Heart right ventricle (tissue), 16 donors: ENCODE results near the gene SKAP1. TPM values are rescaled to one million over a fixed set of nuclear protein-coding genes. Genes with fewer than 3 reads are reported as not detected.
"Not testable (repeated sequence)": the region's sequence is repeated elsewhere in the genome, so short reads cannot be mapped to it uniquely, and the experiment has no call there.

Experiments used
- ATAC-seq, 8 donors: fragments of 200-7000 bp; cut with Tn5 transposase; one replicate each; pipeline ENCODE4 v1.9.1; 2020; ENCODE audit warnings: mild to moderate bottlenecking in 8 of 8, moderate library complexity in 8 of 8, moderate number of reproducible peaks in 1 of 8
- DNase-seq, 2 donors: peaks; one replicate each; pipeline ENCODE4 v3.0.0-alpha.2; 2020
- H3K27ac ChIP-seq, 10 donors: fragments of 200-600 bp; sonication (generic) in 2 of 10; one replicate each; pipeline versions ENCODE4 v1.5.0 to v1.8.0; 2020 to 2022; ENCODE audit warnings: mild to moderate bottlenecking in 3 of 10
- H3K27me3 ChIP-seq, 7 donors: fragments of 200-600 bp; one replicate each; pipeline ENCODE4 v1.8.0; 2021 to 2022; ENCODE audit warnings: mild to moderate bottlenecking in 2 of 7
- H3K36me3 ChIP-seq, 9 donors: fragments of 200-600 bp; sonication (generic) in 1 of 9; one replicate each; pipeline versions ENCODE4 v1.5.0 to v1.8.0; 2020 to 2022; ENCODE audit warnings: mild to moderate bottlenecking in 2 of 9
- H3K4me1 ChIP-seq, 9 donors: fragments of 200-600 bp; sonication (generic) in 1 of 9; one replicate each; pipeline versions ENCODE4 v1.5.0 to v1.8.0; 2020 to 2022; ENCODE audit warnings: mild to moderate bottlenecking in 4 of 9
- H3K4me3 ChIP-seq, 10 donors: fragments of 200-600 bp; sonication (generic) in 2 of 10; one replicate each; pipeline versions ENCODE4 v1.5.0 to v1.8.0; 2020 to 2022; ENCODE audit warnings: mild to moderate bottlenecking in 7 of 10, moderate library complexity in 2 of 10
- H3K9me3 ChIP-seq, 11 donors: fragments of 200-600 bp in 10 of 11; sonication (generic) in 2 of 11; one replicate each; pipeline versions ENCODE4 v1.5.0 to v1.8.0; 2013 to 2022; ENCODE audit warnings: mild to moderate bottlenecking in 2 of 11, control low read depth in 1 of 11, moderate library complexity in 1 of 11
- CTCF ChIP-seq, 9 donors: fragments of 200-600 bp; sonication (generic) in 2 of 9; IDR thresholded peaks; one replicate each; pipeline versions ENCODE4 v1.5.0 to v1.8.0; 2021 to 2022; ENCODE audit warnings: antibody characterized with exemption in 9 of 9, mild to moderate bottlenecking in 5 of 9, moderate library complexity in 1 of 9
- WGBS, 2 donors: extraction: QIAGEN DNeasy Blood & Tissue Kit; methylation state at CpG; one replicate each; pipeline ENCODE4 v1.1.7; 2013; ENCODE audit warnings: inconsistent platforms in 1 of 2; 5-methylcytosine and 5-hydroxymethylcytosine counted together
- intact Hi-C, 10 donors: fragments of 100-400 bp; cut with DNase I; formaldehyde crosslinking; loops; one replicate each; pipeline versions ENCODE4 v1.11.1 to v1.14.2; 2022
- polyA plus RNA-seq, 2 donors: library from polyadenylated mRNA; stranded (reverse); fragments of 200-250 nt; gene quantifications; one replicate each; pipeline ENCODE4 v1.2.3, GENCODE V29; 2013
- total RNA-seq, 10 donors: library from RNA; stranded (reverse); fragmentation: NEBNext Ultra II Directional in 3 of 10; extraction: Animal tissue kit (Norgen Biotek cat#: 25700) in 3 of 10; gene quantifications; one replicate each; pipeline versions ENCODE4 v1.2.1 to v1.2.4, GENCODE V29; 2021 to 2023
- donor health status: Arrhythmogenic right ventricular cardiomyopathy.
- donor health status: ischemic (EF 13 %, LVEDD 7.1; RV severe dilation, severe dysfunction).
- donor health status: healthy with polysubstance abuse.
- donor health status: DM: no; HTN: yes; CAD: no.
- donor health status: DM: no; HTN: no; CAD: no.
- donor health status: ischemic (EF 25% LVEDD 6.9; RV normal size, moderate dysfunction).
- donor health status: ischemic (EF 25% LVEDD 5.7; RV mildly dilated, moderate dysfunction).
- donor health status: healthy.
- donor health status: DM: yes; HTN: yes; CAD: no.
- donor health status: Ischemic cardiomyopathy.
- donor health status: ischemic (EF 35%, LVEDD 5.7; RV mildly dilated, moderate dysfunction).
- donor health status: nonischemic (EF 11% LVEDD 7.7; RV severe dilation, severe dysfunction).
- donor health status: DM: yes; HTN: yes; CAD: no.
- donor health status: PGD.
- donor health status: ischemic (EF 29% LVEDD 5.4; RV normal size, mild dysfunction).
- donor health status: nonischemic (EF 23%, LVEDD 6.1; RV moderate dilation, normal function).

SKAP1 gene
- total and polyA plus RNA-seq, 12 donors: 0.33 to 1.7 (median 0.75) TPM; not detected in 5

- ATAC-seq (no peak), DNase-seq (no peak)
- WGBS, 2 donors: 12 to 21% methylated on average over 3 of the region's 3 CpGs
- Histone ChIP-seq H3K27ac (no peak overlapping the region), H3K4me3 (no peak overlapping the region), H3K36me3 (no peaks in the 10 kb centered on the region), H3K4me1 (no peaks in the 10 kb centered on the region), H3K9me3 (no peaks in the 10 kb centered on the region), H3K27me3 (peaks cover 0 to 87% (median 78%) of the 10 kb centered on the region in 7 donors)
- intact Hi-C loops: no loop called here
- no peak for TF ChIP-seq CTCF (IDR thresholded peaks at IDR 0.05)
Measured at GRCh38 chr17:48416971-48417370, 13.0 kb downstream of the SKAP1 start.

DNA sequence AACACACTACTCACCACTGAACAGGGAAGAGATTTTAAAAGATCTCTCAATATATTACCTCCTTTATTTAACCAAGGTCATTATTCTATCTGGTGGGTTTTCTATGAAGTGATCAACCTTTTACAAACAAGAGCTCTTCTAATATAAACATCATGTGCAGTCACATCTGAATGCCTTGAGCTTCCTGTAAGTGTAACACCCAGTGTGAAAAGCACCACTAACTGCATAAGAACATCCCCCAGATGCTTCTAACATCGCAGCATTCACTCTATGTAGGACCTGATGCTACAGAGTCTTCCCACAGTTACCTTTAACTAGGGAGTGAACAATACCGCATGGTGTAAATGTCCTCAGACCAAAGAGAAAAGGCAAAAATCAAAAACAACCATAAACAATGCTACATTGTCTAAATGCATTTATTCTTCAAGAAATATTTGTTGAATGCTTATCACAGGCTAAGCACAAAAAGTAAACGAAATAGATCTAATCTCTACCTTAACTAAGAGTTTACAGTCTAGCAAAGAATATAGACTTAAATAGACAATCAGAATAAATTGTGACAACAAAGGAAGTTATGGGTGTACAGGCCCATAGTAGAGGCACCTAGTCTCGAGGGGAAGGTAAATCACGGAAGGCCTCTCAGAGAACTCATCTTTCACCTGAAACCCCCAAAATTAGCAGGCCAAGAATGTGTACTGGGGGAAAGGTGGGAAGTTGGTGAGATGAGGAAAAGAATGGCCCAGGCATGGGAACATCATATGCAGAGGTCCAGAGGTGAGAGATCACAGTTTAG lies 16.2 kb downstream of the SKAP1 start:
- TF ChIP-seq CTCF (IDR thresholded peaks at IDR 0.05): no peak
- intact Hi-C loops: no loop called here
- H3K27ac ChIP-seq: no peak overlapping the region
- no peak for DNase-seq
- ATAC-seq: no peak
- peaks cover 0 to 97% (median 93%) of the 10 kb centered on the region in 7 donors for H3K27me3 ChIP-seq
- no peaks in the 10 kb centered on the region for H3K9me3 ChIP-seq
- 81 to 83% methylated on average over 5 of the region's 5 CpGs for WGBS, 2 donors
- H3K4me1 ChIP-seq: no peaks in the 10 kb centered on the region
- no peak overlapping the region for H3K4me3 ChIP-seq
- H3K36me3 ChIP-seq: no peaks in the 10 kb centered on the region

DNA sequence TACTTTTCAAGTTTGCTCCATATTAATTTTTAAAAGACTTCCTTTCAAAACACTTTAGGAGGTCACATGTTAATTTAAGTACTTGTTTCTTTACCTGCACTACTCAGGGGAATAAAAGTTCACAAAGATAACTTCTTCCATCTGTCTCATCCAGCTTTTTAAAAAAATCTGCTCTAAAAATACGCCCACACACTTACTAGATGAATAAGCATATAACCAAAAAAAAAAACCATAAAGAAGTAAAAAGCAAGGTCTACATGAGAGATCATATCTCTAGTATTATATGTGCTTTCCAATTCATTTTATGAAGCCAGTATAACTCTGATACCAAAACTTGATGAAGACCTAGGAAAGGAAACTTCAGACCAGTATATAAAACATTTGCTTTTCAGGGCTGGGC lies 17.2 kb downstream of the SKAP1 start:
- H3K36me3 ChIP-seq: no peaks in the 10 kb centered on the region
- 80 to 82% methylated on average over 1 of the region's 1 CpG for WGBS, 2 donors
- intact Hi-C loops: no loop called here
- no peak overlapping the region for H3K4me3 ChIP-seq
- TF ChIP-seq CTCF (IDR thresholded peaks at IDR 0.05): no peak
- H3K9me3 ChIP-seq: no peaks in the 10 kb centered on the region
- H3K27me3 ChIP-seq: peaks cover 0 to 99% (median 94%) of the 10 kb centered on the region in 7 donors
- H3K4me1 ChIP-seq: no peaks in the 10 kb centered on the region
- H3K27ac ChIP-seq: no peak overlapping the region
- ATAC-seq (no peak), DNase-seq (no peak)

- H3K27ac ChIP-seq, H3K9me3 ChIP-seq, ATAC-seq, intact Hi-C loops, H3K4me1 ChIP-seq, DNase-seq, H3K36me3 ChIP-seq, H3K4me3 ChIP-seq: not testable (repeated sequence)
- H3K27me3 ChIP-seq: peaks cover 0 to 97% (median 92%) of the 10 kb centered on the region in 7 donors
- 95 to 97% methylated on average over 7 of the region's 7 CpGs for WGBS, 2 donors
Measured at GRCh38 chr17:48410821-48411220, 19.2 kb downstream of the SKAP1 start.

- intact Hi-C loops: no loop called here
- ATAC-seq (no peak), DNase-seq (no peak)
- Histone ChIP-seq H3K27me3 (peaks cover 0 to 98% (median 84%) of the 10 kb centered on the region in 7 donors), H3K4me1 (no peaks in the 10 kb centered on the region), H3K4me3 (no peak overlapping the region), H3K27ac (no peak overlapping the region), H3K9me3 (no peaks in the 10 kb centered on the region), H3K36me3 (no peaks in the 10 kb centered on the region)
- 90 to 93% methylated on average over 5 of the region's 5 CpGs for WGBS, 2 donors
- no peak for TF ChIP-seq CTCF (IDR thresholded peaks at IDR 0.05)
Measured at GRCh38 chr17:48409607-48410006, 20.4 kb downstream of the SKAP1 start.
